GM12892 (cell line): ENCODE results near the gene MAP3K21.

ENCODE experiments used
- POLR2A ChIP-seq: IDR thresholded peaks from 2 replicates; pipeline ENCODE4 v1.6.1; 2011; ENCODE audit warnings: low read depth, low read length, control low read depth
- POLR2AphosphoS5 ChIP-seq: IDR thresholded peaks from 2 replicates; pipeline ENCODE4 v1.6.1; 2011; ENCODE audit warnings: low read depth, low read length, control low read depth

- TF ChIP-seq POLR2A (no peak), POLR2AphosphoS5 (no peak)
Observed at GRCh38 chr1:233372218-233373120, 44.9 kb downstream of the MAP3K21 start.
